Ishikawa (cell line): ENCODE data around the gene TBK1.

Source experiments
- CEBPB ChIP-seq: IDR thresholded peaks from 2 replicates; pipeline ENCODE4 v1.6.1; 2012
- CREB1 ChIP-seq: IDR thresholded peaks from 2 replicates; pipeline ENCODE4 v1.6.1; 2012; ENCODE audit warnings: low read depth
- EGR1 ChIP-seq: IDR thresholded peaks from 2 replicates; pipeline ENCODE4 v1.6.1; 2012
- EP300 ChIP-seq: IDR thresholded peaks from 2 replicates; pipeline ENCODE4 v1.6.1; 2012; ENCODE audit warnings: borderline replicate concordance
- FOXM1 ChIP-seq: IDR thresholded peaks from 2 replicates; pipeline ENCODE4 v1.6.1; 2012; ENCODE audit warnings: low read depth, borderline replicate concordance
- MAX ChIP-seq: IDR thresholded peaks from 2 replicates; pipeline ENCODE4 v1.6.1; 2012
- NFIC ChIP-seq: IDR thresholded peaks from 2 replicates; pipeline ENCODE4 v1.6.1; 2012
- RAD21 ChIP-seq: IDR thresholded peaks from 2 replicates; pipeline ENCODE4 v1.6.1; 2012; ENCODE audit warnings: low read depth
- REST ChIP-seq: IDR thresholded peaks from 2 replicates; pipeline ENCODE4 v1.6.1; 2012; ENCODE audit warnings: low read depth, mild to moderate bottlenecking
- TAF1 ChIP-seq: IDR thresholded peaks from 2 replicates; pipeline ENCODE4 v1.6.1; 2012; ENCODE audit warnings: low read depth, mild to moderate bottlenecking
- TCF12 ChIP-seq: IDR thresholded peaks from 2 replicates; pipeline ENCODE4 v1.6.1; 2012; ENCODE audit warnings: low read depth
- TEAD4 ChIP-seq: IDR thresholded peaks from 2 replicates; pipeline ENCODE4 v1.6.1; 2012
- USF1 ChIP-seq: IDR thresholded peaks from 2 replicates; pipeline ENCODE4 v1.6.1; 2012
- YY1 ChIP-seq: IDR thresholded peaks from 2 replicates; pipeline ENCODE4 v1.6.1; 2012; ENCODE audit warnings: low read depth
- ZBTB7A ChIP-seq: IDR thresholded peaks from 2 replicates; pipeline ENCODE4 v1.6.1; 2012; ENCODE audit warnings: low read depth

TBK1 gene

GRCh38 chr12:64450057-64450640 is 1.8 kb upstream of the TBK1 start:
- TF ChIP-seq TCF12 (no peak), CREB1 (no peak), EP300 (no peak), ZBTB7A (no peak), FOXM1 (no peak)

GRCh38 chr12:64450711-64451486 is 1.0 kb upstream of the TBK1 start:
- TF ChIP-seq FOXM1 (no peak), TEAD4 (no peak), TCF12 (no peak), MAX (no peak), CEBPB (no peak), EP300 (no peak), REST (no peak), YY1 (no peak)

GRCh38 chr12:64452559-64453329 is 824 bp downstream of the TBK1 start:
- TF ChIP-seq TAF1 (no peak), CREB1 (no peak), NFIC (no peak), FOXM1 (no peak), ZBTB7A (no peak), USF1 (no peak), TCF12 (no peak), RAD21 (no peak), EGR1 (no peak), MAX (no peak), CEBPB (no peak; the same call in 1 of the 2 replicates), REST (no peak), TEAD4 (no peak), YY1 (no peak), EP300 (no peak)

- TF ChIP-seq RAD21, result no peak
- no peak for TF ChIP-seq USF1
- TF ChIP-seq ZBTB7A, result no peak
- TF ChIP-seq CEBPB, result no peak
- no peak for TF ChIP-seq YY1
- TF ChIP-seq TEAD4, result no peak
- TF ChIP-seq NFIC, result no peak
- no peak for TF ChIP-seq FOXM1
- no peak for TF ChIP-seq MAX
- no peak for TF ChIP-seq TCF12
- TF ChIP-seq CREB1, result no peak
Measured at GRCh38 chr12:64455506-64455905, 3.6 kb downstream of the TBK1 start.

GRCh38 chr12:64456119-64456518 is 4.2 kb downstream of the TBK1 start:
- no peak for TF ChIP-seq YY1
- TF ChIP-seq MAX, result no peak
- TF ChIP-seq TCF12, result no peak
- TF ChIP-seq TAF1, result no peak
- no peak for TF ChIP-seq REST
- no peak for TF ChIP-seq RAD21
- TF ChIP-seq ZBTB7A, result no peak
- no peak for TF ChIP-seq CEBPB
- no peak for TF ChIP-seq CREB1
- no peak for TF ChIP-seq NFIC
- no peak for TF ChIP-seq EP300
- no peak for TF ChIP-seq TEAD4
- no peak for TF ChIP-seq USF1
- no peak for TF ChIP-seq EGR1
- TF ChIP-seq FOXM1, result no peak
